Activated T-helper 1 cell treated with anti-CD3 and anti-CD28 coated beads, Interleukin-12 subunit alpha, Interleukin-12 subunit beta, Interleukin-2, Interleukin-4 antibody, amounts not matched to agents 30 ng/mL and 10 ng/mL and 1 ng/mL, durations not matched to agents 14 hours and 24 hours and 36 hours (primary cell): ENCODE results near the gene CBY1. TPM values are rescaled to one million over a fixed set of nuclear protein-coding genes. Genes with fewer than 3 reads are reported as not detected.
"Not testable (repeated sequence)": the region's sequence is repeated elsewhere in the genome, so short reads cannot be mapped to it uniquely, and the experiment has no call there.

Experiments used
- DNase-seq: peaks from one replicate; pipeline ENCODE4 v3.0.0; 2021; ENCODE audit warnings: low spot score
- H3K27ac Mint-ChIP-seq: one replicate; pipeline ENCODE4 v1.8.0; 2021; ENCODE audit warnings: mild to moderate bottlenecking, mixed read lengths
- H3K27me3 Mint-ChIP-seq: one replicate; pipeline ENCODE4 v1.8.0; 2022; ENCODE audit warnings: mild to moderate bottlenecking, moderate library complexity, mixed read lengths; ENCODE audit not compliant: insufficient read depth
- H3K36me3 Mint-ChIP-seq: one replicate; pipeline ENCODE4 v1.8.0; 2021; ENCODE audit warnings: low read depth, mixed read lengths
- H3K4me1 Mint-ChIP-seq: one replicate; pipeline ENCODE4 v1.8.0; 2021; ENCODE audit warnings: low read depth, mixed read lengths
- H3K4me3 Mint-ChIP-seq: one replicate; pipeline ENCODE4 v1.8.0; 2021; ENCODE audit warnings: mild to moderate bottlenecking, moderate library complexity, mixed read lengths
- H3K9me3 Mint-ChIP-seq: one replicate; pipeline ENCODE4 v1.8.0; 2021; ENCODE audit warnings: mixed read lengths
- intact Hi-C: fragments of 100-400 bp; cut with micrococcal nuclease; formaldehyde crosslinking; loops from one replicate; pipeline ENCODE4 v1.15.1; 2024
- total RNA-seq: library from RNA; stranded (reverse); gene quantifications from 2 replicates; pipeline ENCODE4 v1.2.3, GENCODE V29; 2022

Gene CBY1
- 8.6 and 8.8 TPM in 2 replicates for total RNA-seq

GRCh38 chr22:38656256-38657044, at the start of gene CBY1, which contains the start of gene FAM227A:
Gene CBY1, plus strand, starts transcription at chr22:38656638. Its CDS starts 11,417 bp downstream, at chr22:38668055.
Gene FAM227A, minus strand, starts transcription at chr22:38656392. Its CDS starts 6,224 bp downstream, at chr22:38650168.
- Mint-ChIP-seq H3K4me3 (peak within 1 kb of the TSS; percentile 93), H3K27ac (peak within 1 kb of the TSS; percentile 98), H3K9me3 (no peaks in the 10 kb centered on the region), H3K36me3 (no peaks in the 10 kb centered on the region), H3K4me1 (peaks cover 16% of the 10 kb centered on the region), H3K27me3 (no peaks in the 10 kb centered on the region)
- peak; percentile 83 for DNase-seq
- intact Hi-C loops: loop anchor here (1.0 to 10.0 kb wide), 6 partner anchors 25 to 472 kb away; partner anchors contain the start of genes DDX17, DMC1, GTPBP1 and PLA2G6

GRCh38 chr22:38607680-38608079, 48.8 kb upstream of the CBY1 start:
- H3K36me3 Mint-ChIP-seq: no peaks in the 10 kb centered on the region
- no peaks in the 10 kb centered on the region for H3K9me3 Mint-ChIP-seq
- intact Hi-C loops: no loop called here
- DNase-seq: no peak
- H3K27ac Mint-ChIP-seq: no peak overlapping the region
- no peak overlapping the region for H3K4me3 Mint-ChIP-seq
- no peaks in the 10 kb centered on the region for H3K4me1 Mint-ChIP-seq
- H3K27me3 Mint-ChIP-seq: peaks cover 15% of the 10 kb centered on the region

- no peak for DNase-seq
- H3K4me1 Mint-ChIP-seq: no peaks in the 10 kb centered on the region
- H3K9me3 Mint-ChIP-seq: no peaks in the 10 kb centered on the region
- intact Hi-C loops: no loop called here
- H3K27me3 Mint-ChIP-seq: peaks cover 15% of the 10 kb centered on the region
- H3K36me3 Mint-ChIP-seq: no peaks in the 10 kb centered on the region
- no peak overlapping the region for H3K27ac Mint-ChIP-seq
- no peak overlapping the region for H3K4me3 Mint-ChIP-seq
These were observed 47.3 kb upstream of the CBY1 start for GRCh38 chr22:38608992-38609750.

- Mint-ChIP-seq H3K27ac (no peak overlapping the region), H3K9me3 (no peaks in the 10 kb centered on the region), H3K27me3 (peaks cover 13% of the 10 kb centered on the region), H3K36me3 (no peaks in the 10 kb centered on the region), H3K4me1 (no peaks in the 10 kb centered on the region), H3K4me3 (no peak overlapping the region)
- intact Hi-C loops: no loop called here
- DNase-seq: no peak
These were observed 46.2 kb upstream of the CBY1 start for GRCh38 chr22:38610234-38610633.

- intact Hi-C loops: no loop called here
- no peak for DNase-seq
- Mint-ChIP-seq H3K27me3 (peaks cover 7% of the 10 kb centered on the region), H3K27ac (no peak overlapping the region), H3K4me1 (no peaks in the 10 kb centered on the region), H3K9me3 (no peaks in the 10 kb centered on the region), H3K4me3 (no peak overlapping the region), H3K36me3 (no peaks in the 10 kb centered on the region)
These were observed 44.9 kb upstream of the CBY1 start for GRCh38 chr22:38611559-38611958.

GRCh38 chr22:38612217-38613006, 44.0 kb upstream of the CBY1 start:
- intact Hi-C loops: no loop called here
- no peaks in the 10 kb centered on the region for H3K9me3 Mint-ChIP-seq
- no peak for DNase-seq
- H3K4me3 Mint-ChIP-seq: no peak overlapping the region
- no peak overlapping the region for H3K27ac Mint-ChIP-seq
- no peaks in the 10 kb centered on the region for H3K36me3 Mint-ChIP-seq
- no peaks in the 10 kb centered on the region for H3K4me1 Mint-ChIP-seq
- peaks cover 9% of the 10 kb centered on the region for H3K27me3 Mint-ChIP-seq

GRCh38 chr22:38613588-38613987, 42.9 kb upstream of the CBY1 start:
- Mint-ChIP-seq H3K9me3 (peaks cover 6% of the 10 kb centered on the region), H3K4me3 (no peak overlapping the region), H3K27me3 (peaks cover 12% of the 10 kb centered on the region), H3K36me3 (no peaks in the 10 kb centered on the region), H3K27ac (no peak overlapping the region), H3K4me1 (no peaks in the 10 kb centered on the region)
- intact Hi-C loops: no loop called here
- no peak for DNase-seq

GRCh38 chr22:38614332-38615063, 41.9 kb upstream of the CBY1 start:
- no peak overlapping the region for H3K27ac Mint-ChIP-seq
- no peak overlapping the region for H3K4me3 Mint-ChIP-seq
- H3K36me3 Mint-ChIP-seq: no peaks in the 10 kb centered on the region
- H3K4me1 Mint-ChIP-seq: no peaks in the 10 kb centered on the region
- intact Hi-C loops: no loop called here
- peaks cover 6% of the 10 kb centered on the region for H3K9me3 Mint-ChIP-seq
- peaks cover 12% of the 10 kb centered on the region for H3K27me3 Mint-ChIP-seq
- no peak for DNase-seq

- H3K4me1 Mint-ChIP-seq, H3K27ac Mint-ChIP-seq, DNase-seq, H3K9me3 Mint-ChIP-seq, H3K4me3 Mint-ChIP-seq, intact Hi-C loops, H3K36me3 Mint-ChIP-seq: not testable (repeated sequence)
- peaks cover 14% of the 10 kb centered on the region for H3K27me3 Mint-ChIP-seq
These were observed 41.4 kb upstream of the CBY1 start for GRCh38 chr22:38615064-38615405.

- no peaks in the 10 kb centered on the region for H3K36me3 Mint-ChIP-seq
- no peak for DNase-seq
- H3K27ac Mint-ChIP-seq: no peak overlapping the region
- no peaks in the 10 kb centered on the region for H3K4me1 Mint-ChIP-seq
- intact Hi-C loops: no loop called here
- H3K4me3 Mint-ChIP-seq: no peak overlapping the region
- H3K27me3 Mint-ChIP-seq: peaks cover 11% of the 10 kb centered on the region
- H3K9me3 Mint-ChIP-seq: peaks cover 6% of the 10 kb centered on the region
These were observed 38.2 kb upstream of the CBY1 start for GRCh38 chr22:38618258-38618657.

- Mint-ChIP-seq H3K4me3 (no peak overlapping the region), H3K4me1 (no peaks in the 10 kb centered on the region), H3K9me3 (peaks cover 6% of the 10 kb centered on the region), H3K27me3 (peaks cover 11% of the 10 kb centered on the region), H3K36me3 (no peaks in the 10 kb centered on the region), H3K27ac (no peak overlapping the region)
- DNase-seq: no peak
- intact Hi-C loops: no loop called here
These were observed 37.8 kb upstream of the CBY1 start for GRCh38 chr22:38618682-38619081.

GRCh38 chr22:38623351-38623750, 33.1 kb upstream of the CBY1 start:
- no peak overlapping the region for H3K4me3 Mint-ChIP-seq
- peaks cover 6% of the 10 kb centered on the region for H3K27me3 Mint-ChIP-seq
- no peak for DNase-seq
- no peaks in the 10 kb centered on the region for H3K36me3 Mint-ChIP-seq
- no peaks in the 10 kb centered on the region for H3K4me1 Mint-ChIP-seq
- intact Hi-C loops: no loop called here
- peaks cover 2% of the 10 kb centered on the region for H3K9me3 Mint-ChIP-seq
- no peak overlapping the region for H3K27ac Mint-ChIP-seq
